Thyroid gland (tissue), 4 donors: ENCODE measurements around the gene SOST.

Experiments
- CTCF ChIP-seq, 6 experiments: fragments of 200-600 bp in 3 of 6; fragments of 450-650 bp in 3 of 6; sonication (generic) in 3 of 6; IDR thresholded peaks; one replicate each; pipeline ENCODE4 v1.5.1; 2016 to 2019; ENCODE audit warnings: antibody characterized with exemption in 6 of 6, mild to moderate bottlenecking in 2 of 6, inconsistent platforms in 1 of 6, moderate library complexity in 1 of 6
- POLR2A ChIP-seq, 2 donors: fragments of 450-650 bp; IDR thresholded peaks; one replicate each; pipeline ENCODE4 v1.6.1; 2017; ENCODE audit warnings: antibody characterized with exemption in 2 of 2, mild to moderate bottlenecking in 2 of 2, moderate library complexity in 1 of 2

GRCh38 chr17:43755389-43755875 lies 3.2 kb downstream of the SOST start:
- TF ChIP-seq CTCF (IDR thresholded peaks at IDR 0.05) (no peak), POLR2A (IDR thresholded peaks at IDR 0.05) (no peak)
